T-helper 2 cell (primary cell): ENCODE results near the gene FAM168A.

Source experiments
- DNase-seq, 5 experiments: peaks; one replicate each; pipeline versions ENCODE4 v3.0.0 to v3.0.0-alpha.2; 2012 to 2022
- total RNA-seq, 2 donors: gene quantifications; one replicate each; lab custom pipeline; 2026; lab: John Stamatoyannopoulos, UW

Gene FAM168A
- total RNA-seq = 39.9 to 45.5 reads per million in 2 donors

GRCh38 chr11:73597956-73598718, at the start of gene FAM168A:
Gene FAM168A (minus strand): TSS chr11:73598112. CDS start chr11:73468474, 129,638 bp downstream.
- peak; percentile 87 to 99 (median 88) for DNase-seq

GRCh38 chr11:73647459-73648100, 49.7 kb upstream of the FAM168A start:
- peak; percentile 75 to 95 (median 89) for DNase-seq

GRCh38 chr11:73645972-73646631, 48.2 kb upstream of the FAM168A start, which contains the start of gene PLEKHB1:
Gene PLEKHB1 (plus strand): TSS chr11:73646581. CDS start chr11:73646609, 28 bp downstream.
- DNase-seq = no peak

GRCh38 chr11:73645121-73645969, 47.4 kb upstream of the FAM168A start:
- no peak for DNase-seq

GRCh38 chr11:73641668-73642067, 43.8 kb upstream of the FAM168A start:
- DNase-seq = no peak

- peak in 1 of 5 experiments; percentile 67 for DNase-seq
These were observed 42.7 kb upstream of the FAM168A start for GRCh38 chr11:73640592-73640991.

GRCh38 chr11:73637012-73637411, 39.1 kb upstream of the FAM168A start:
- DNase-seq = no peak

GRCh38 chr11:73636249-73636648, 38.3 kb upstream of the FAM168A start:
- DNase-seq = no peak

- no peak for DNase-seq
These were observed 37.8 kb upstream of the FAM168A start for GRCh38 chr11:73635721-73636120.

- peak in 1 of 5 experiments; percentile 45 for DNase-seq
These were observed 36.1 kb upstream of the FAM168A start for GRCh38 chr11:73633999-73634398.

GRCh38 chr11:73632996-73633395, 35.1 kb upstream of the FAM168A start:
- DNase-seq = no peak

- no peak for DNase-seq
These were observed 32.0 kb upstream of the FAM168A start for GRCh38 chr11:73629907-73630306.

- DNase-seq = peak; percentile 33 to 67 (median 54)
These were observed 27.9 kb upstream of the FAM168A start for GRCh38 chr11:73625696-73626318.

- DNase-seq = no peak
These were observed 25.8 kb upstream of the FAM168A start for GRCh38 chr11:73623686-73624085.

- no peak for DNase-seq
These were observed 25.1 kb upstream of the FAM168A start for GRCh38 chr11:73622926-73623593.

- no peak for DNase-seq
These were observed 16.7 kb upstream of the FAM168A start for GRCh38 chr11:73614591-73614990.

- DNase-seq = no peak
These were observed 14.8 kb upstream of the FAM168A start for GRCh38 chr11:73612601-73613140.

- peak in 1 of 5 experiments; percentile 59 for DNase-seq
These were observed 937 bp upstream of the FAM168A start for GRCh38 chr11:73598719-73599379.

GRCh38 chr11:73597336-73597955, 466 bp downstream of the FAM168A start:
- DNase-seq = peak in 1 of 5 experiments; percentile 4

GRCh38 chr11:73596547-73596946, 1.4 kb downstream of the FAM168A start:
- DNase-seq = no peak
